Right lobe of liver (tissue), 6 donors: ENCODE measurements around the gene CFAP210. TPM values are rescaled to one million over a fixed set of nuclear protein-coding genes. Genes with fewer than 3 reads are reported as not detected.

Source experiments
- ATAC-seq, 4 donors: fragments of 200-7000 bp; cut with Tn5 transposase; one replicate each; pipeline ENCODE4 v1.9.1; 2020; ENCODE audit warnings: mild to moderate bottlenecking in 4 of 4, moderate library complexity in 4 of 4
- DNase-seq, 3 donors: peaks; one replicate each; pipeline ENCODE4 v3.0.0-alpha.2; 2020
- H3K27ac ChIP-seq, 3 donors: fragments of 200-600 bp; one replicate each; pipeline ENCODE4 v1.8.0; 2022
- H3K27me3 ChIP-seq, 2 donors: fragments of 200-600 bp; one replicate each; pipeline ENCODE4 v1.8.0; 2022
- H3K36me3 ChIP-seq, 4 donors: fragments of 200-600 bp; sonication (generic) in 1 of 4; one replicate each; pipeline versions ENCODE4 v1.5.1 to v1.8.0; 2017 to 2022; ENCODE audit warnings: control low read depth in 1 of 4
- H3K4me1 ChIP-seq, 4 donors: fragments of 200-600 bp; sonication (generic) in 1 of 4; one replicate each; pipeline versions ENCODE4 v1.5.1 to v1.8.0; 2017 to 2022; ENCODE audit warnings: control low read depth in 1 of 4
- H3K4me3 ChIP-seq, 3 donors: fragments of 200-600 bp; one replicate each; pipeline ENCODE4 v1.8.0; 2022
- H3K9me3 ChIP-seq, 4 donors: fragments of 200-600 bp; sonication (generic) in 1 of 4; one replicate each; pipeline versions ENCODE4 v1.5.1 to v1.8.0; 2017 to 2022; ENCODE audit warnings: control low read depth in 1 of 4
- POLR2A ChIP-seq: fragments of 450-650 bp; IDR thresholded peaks from one replicate; pipeline ENCODE4 v1.6.1; 2017; ENCODE audit warnings: antibody characterized with exemption, mild to moderate bottlenecking
- WGBS: methylation state at CpG from one replicate; pipeline ENCODE4 v1.1.6; 2018; ENCODE audit warnings: low coverage, low lambda C conversion rate; ENCODE audit not compliant: insufficient coverage; ENCODE audit errors: missing lambda C conversion rate; 5-methylcytosine and 5-hydroxymethylcytosine counted together
- intact Hi-C, 2 donors: fragments of 100-400 bp; cut with DNase I; formaldehyde crosslinking; loops; one replicate each; pipeline versions ENCODE4 v1.11.2 to v1.14.1; 2022
- total RNA-seq, 6 experiments: library from RNA; depleted of rRNA in 2 of 6; stranded (reverse); fragments of >200 nt in 2 of 6; fragmentation: NEBNext Ultra II Directional in 3 of 6; extraction: Animal tissue kit (Norgen Biotek cat#: 25700) in 3 of 6; gene quantifications; one replicate each; pipeline versions ENCODE4 v1.1.0 to v1.2.4, GENCODE V29; 2016 to 2023
- TF ChIP-seq, protein P1 (sequence below), 4 donors: fragments of 200-600 bp in 3 of 4; fragments of 450-650 bp in 1 of 4; IDR thresholded peaks; one replicate each; pipeline versions ENCODE4 v1.5.1 to v1.8.0; 2016 to 2022; ENCODE audit warnings: antibody characterized with exemption in 4 of 4, mild to moderate bottlenecking in 2 of 4
- donor health status: DM: no; HTN: yes; CAD: no.
- donor health status: DM: no; HTN: no; CAD: no.
- donor health status: DM: no; HTN: no; CAD: no.
- donor health status: DM: no; HTN: yes; CAD: no.
- donor health status: DM: no; HTN: yes; CAD: no.

Gene CFAP210
- total RNA-seq, 6 experiments from 2014 or later: 0.86 TPM; not detected in 5

DNA sequence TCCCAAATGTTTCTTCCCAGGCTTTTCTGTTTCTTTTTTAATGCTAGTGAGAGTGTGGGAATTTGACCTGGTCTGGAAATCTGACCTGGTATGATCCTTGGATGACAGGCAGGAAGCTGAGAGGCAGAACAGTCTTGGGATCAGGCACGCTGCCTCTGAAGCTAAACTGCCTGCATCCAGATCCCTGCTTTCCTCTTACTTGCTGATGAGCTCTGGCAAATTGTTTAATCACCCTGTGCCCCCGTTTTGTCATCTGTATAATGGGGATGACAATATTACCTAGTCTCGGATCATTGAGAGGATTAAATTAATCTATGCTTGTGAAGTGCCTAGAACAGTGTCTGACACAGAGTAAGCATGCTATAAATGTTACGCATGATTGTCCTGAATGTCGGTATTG, 42.7 kb upstream of the CFAP210 start:
- no peak for TF ChIP-seq POLR2A
- TF ChIP-seq, protein P1, sequence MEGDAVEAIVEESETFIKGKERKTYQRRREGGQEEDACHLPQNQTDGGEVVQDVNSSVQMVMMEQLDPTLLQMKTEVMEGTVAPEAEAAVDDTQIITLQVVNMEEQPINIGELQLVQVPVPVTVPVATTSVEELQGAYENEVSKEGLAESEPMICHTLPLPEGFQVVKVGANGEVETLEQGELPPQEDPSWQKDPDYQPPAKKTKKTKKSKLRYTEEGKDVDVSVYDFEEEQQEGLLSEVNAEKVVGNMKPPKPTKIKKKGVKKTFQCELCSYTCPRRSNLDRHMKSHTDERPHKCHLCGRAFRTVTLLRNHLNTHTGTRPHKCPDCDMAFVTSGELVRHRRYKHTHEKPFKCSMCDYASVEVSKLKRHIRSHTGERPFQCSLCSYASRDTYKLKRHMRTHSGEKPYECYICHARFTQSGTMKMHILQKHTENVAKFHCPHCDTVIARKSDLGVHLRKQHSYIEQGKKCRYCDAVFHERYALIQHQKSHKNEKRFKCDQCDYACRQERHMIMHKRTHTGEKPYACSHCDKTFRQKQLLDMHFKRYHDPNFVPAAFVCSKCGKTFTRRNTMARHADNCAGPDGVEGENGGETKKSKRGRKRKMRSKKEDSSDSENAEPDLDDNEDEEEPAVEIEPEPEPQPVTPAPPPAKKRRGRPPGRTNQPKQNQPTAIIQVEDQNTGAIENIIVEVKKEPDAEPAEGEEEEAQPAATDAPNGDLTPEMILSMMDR (IDR thresholded peaks at IDR 0.05): no peak
- Histone ChIP-seq H3K27me3 (no peaks in the 10 kb centered on the region), H3K4me1 (peaks cover 0 to 5% (median 2%) of the 10 kb centered on the region in 4 donors), H3K4me3 (no peak overlapping the region), H3K36me3 (no peaks in the 10 kb centered on the region), H3K9me3 (no peaks in the 10 kb centered on the region), H3K27ac (no peak overlapping the region)
- intact Hi-C loops: no loop called here
- ATAC-seq (peak in 2 of 4 donors; percentile 25 to 50), DNase-seq (no peak)
- WGBS: 77% methylated on average over 5 of the region's 5 CpGs

DNA sequence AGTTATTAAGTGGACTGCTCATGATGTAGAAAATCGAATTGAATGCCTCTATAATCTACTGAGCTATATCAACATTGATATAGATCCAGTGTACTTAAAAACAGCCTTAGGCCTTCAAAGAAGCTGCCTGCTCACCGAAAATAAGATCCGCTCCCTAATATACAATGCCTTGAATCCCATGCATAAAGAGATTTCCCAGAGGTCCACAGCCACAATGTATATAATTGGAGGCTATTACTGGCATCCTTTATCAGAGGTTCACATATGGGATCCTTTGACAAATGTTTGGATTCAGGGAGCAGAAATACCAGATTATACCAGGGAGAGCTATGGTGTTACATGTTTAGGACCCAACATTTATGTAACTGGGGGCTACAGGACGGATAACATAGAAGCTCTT, 41.4 kb upstream of the CFAP210 start:
- intact Hi-C loops: no loop called here
- Histone ChIP-seq H3K27ac (no peak overlapping the region), H3K4me1 (peaks cover 0 to 5% (median 2%) of the 10 kb centered on the region in 4 donors), H3K4me3 (no peak overlapping the region), H3K36me3 (no peaks in the 10 kb centered on the region), H3K9me3 (no peaks in the 10 kb centered on the region), H3K27me3 (no peaks in the 10 kb centered on the region)
- ATAC-seq: no peak
- WGBS: 97% methylated on average over 4 of the region's 4 CpGs
- TF ChIP-seq POLR2A: no peak
- TF ChIP-seq, protein P1 (IDR thresholded peaks at IDR 0.05): no peak
- no peak for DNase-seq

- ATAC-seq (peak; percentile 69 to 85 (median 82)), DNase-seq (peak; percentile 46 to 68 (median 64))
- H3K9me3 ChIP-seq: no peaks in the 10 kb centered on the region
- peak overlapping the region in 2 of 3 donors; percentile 26 to 48 for H3K27ac ChIP-seq
- peaks cover 0 to 3% (median under 1%) of the 10 kb centered on the region in 4 donors for H3K4me1 ChIP-seq
- TF ChIP-seq, protein P1 (IDR thresholded peaks at IDR 0.05): no peak
- TF ChIP-seq POLR2A: peak; percentile 17
- H3K27me3 ChIP-seq: no peaks in the 10 kb centered on the region
- H3K36me3 ChIP-seq: no peaks in the 10 kb centered on the region
- H3K4me3 ChIP-seq: peak overlapping the region; percentile 36 to 75 (median 59)
- WGBS: 2% methylated on average over 13 of the region's 69 CpGs
- intact Hi-C loops: no loop called here
Observed at GRCh38 chr2:169734169-169734847, 40.1 kb upstream of the CFAP210 start.

DNA sequence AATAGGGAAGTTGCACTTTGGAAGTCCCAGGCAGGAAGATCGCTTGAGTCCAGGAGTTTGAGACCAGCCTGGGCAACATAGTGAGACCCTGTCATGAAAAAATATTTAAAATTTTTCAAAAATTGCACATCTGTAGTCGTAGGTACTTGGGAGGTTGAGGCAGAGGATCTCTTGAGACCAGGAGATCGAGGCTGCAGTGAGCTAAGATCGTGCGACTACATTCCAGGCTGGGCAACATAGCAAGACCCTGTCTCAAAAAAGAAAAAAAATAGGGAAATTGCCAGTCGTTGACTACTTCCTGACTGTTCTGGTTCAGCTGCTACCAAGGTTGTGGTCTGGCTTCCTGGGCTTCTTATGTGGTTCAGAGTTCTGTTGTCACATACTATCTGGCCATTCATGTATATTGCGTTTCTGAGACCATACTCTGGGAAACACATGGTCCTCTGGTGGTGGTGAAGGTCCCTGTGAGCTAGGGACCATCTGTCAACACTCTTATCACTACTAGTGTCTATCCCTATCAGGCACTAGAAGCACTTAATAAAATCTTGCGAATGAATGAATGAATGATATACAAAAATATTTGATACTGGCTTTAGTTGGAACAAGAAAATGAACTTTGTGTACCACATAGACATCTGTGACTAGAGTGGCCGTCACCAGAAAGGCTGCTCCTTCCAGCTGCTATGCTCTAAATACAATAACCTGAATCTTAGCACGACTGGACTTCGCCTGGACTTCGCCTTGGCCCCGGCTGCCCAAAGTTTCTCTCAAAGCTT, 38.6 kb upstream of the CFAP210 start:
- Histone ChIP-seq H3K4me1 (no peaks in the 10 kb centered on the region), H3K27ac (peak overlapping the region in 1 of 3 donors; percentile 34), H3K9me3 (no peaks in the 10 kb centered on the region), H3K36me3 (no peaks in the 10 kb centered on the region), H3K4me3 (peak overlapping the region; percentile 65 to 76 (median 75)), H3K27me3 (no peaks in the 10 kb centered on the region)
- no peak for TF ChIP-seq POLR2A
- TF ChIP-seq, protein P1 (IDR thresholded peaks at IDR 0.05): no peak
- 70% methylated on average over 9 of the region's 13 CpGs for WGBS
- peak in 3 of 4 donors; percentile 33 to 43 (median 39) for ATAC-seq
- DNase-seq: no peak
- intact Hi-C loops: no loop called here
